Coronary artery (tissue), 2 donors: ENCODE data around the gene TOGARAM1.

Source experiments
- DNase-seq: peaks from one replicate; pipeline ENCODE4 v3.0.0-alpha.2; 2017; ENCODE audit warnings: low spot score
- H3K27ac ChIP-seq, 2 donors: fragments of 200-600 bp; sonication (generic); one replicate each; pipeline ENCODE4 v1.5.1; 2016 to 2019
- H3K4me3 ChIP-seq: fragments of 200-600 bp; sonication (generic); 2 replicates; pipeline ENCODE4 v1.5.1; 2016; ENCODE audit warnings: mild to moderate bottlenecking, moderate library complexity
- CTCF ChIP-seq: fragments of 200-600 bp; sonication (generic); IDR thresholded peaks from one replicate; pipeline ENCODE4 v1.5.1; 2019; ENCODE audit warnings: antibody characterized with exemption

TOGARAM1 gene

GRCh38 chr14:44961554-44962333, at the start of gene TOGARAM1, which contains the start of gene KLHL28:
TSS of gene TOGARAM1 (plus strand) at chr14:44962190. CDS start at chr14:44962422, 232 bp downstream.
TSS of gene KLHL28 (minus strand) at chr14:44961947. CDS start at chr14:44945928, 16,019 bp downstream.
- DNase-seq: peak; percentile 99
- Histone ChIP-seq H3K27ac (peak within 1 kb of the TSS; percentile 85 to 93), H3K4me3 (peak within 1 kb of the TSS; percentile 81)
- no peak for TF ChIP-seq CTCF

- no peak for TF ChIP-seq CTCF
- no peak for DNase-seq
- peak overlapping the region; percentile 4 for H3K4me3 ChIP-seq
These were observed 47.1 kb upstream of the TOGARAM1 start for GRCh38 chr14:44914849-44915248.

GRCh38 chr14:44928793-44929192, 33.2 kb upstream of the TOGARAM1 start:
- no peak for DNase-seq
- Histone ChIP-seq H3K27ac (no peak overlapping the region), H3K4me3 (no peak overlapping the region)
- no peak for TF ChIP-seq CTCF

More at GRCh38 chr14:44914849-44915248, 47.1 kb upstream of the TOGARAM1 start:
- no peak overlapping the region for H3K27ac ChIP-seq

GRCh38 chr14:44935155-44935554, 26.8 kb upstream of the TOGARAM1 start:
- no peak for TF ChIP-seq CTCF
- Histone ChIP-seq H3K4me3 (no peak overlapping the region), H3K27ac (no peak overlapping the region)
- no peak for DNase-seq

GRCh38 chr14:44937547-44937946, 24.4 kb upstream of the TOGARAM1 start:
- DNase-seq: no peak
- TF ChIP-seq CTCF: no peak
- H3K4me3 ChIP-seq: no peak overlapping the region
- no peak overlapping the region for H3K27ac ChIP-seq

GRCh38 chr14:44940211-44940610, 21.8 kb upstream of the TOGARAM1 start:
- Histone ChIP-seq H3K4me3 (no peak overlapping the region), H3K27ac (no peak overlapping the region)
- no peak for DNase-seq
- no peak for TF ChIP-seq CTCF

GRCh38 chr14:44940944-44941343, 21.0 kb upstream of the TOGARAM1 start:
- no peak for TF ChIP-seq CTCF
- Histone ChIP-seq H3K27ac (no peak overlapping the region), H3K4me3 (no peak overlapping the region)
- DNase-seq: no peak
